HL-60 (cell line): Measurements from ENCODE around the gene NFATC4.

Experiments
- CTCF ChIP-seq: IDR thresholded peaks from one replicate; pipeline ENCODE4 v1.5.1; 2011; ENCODE audit warnings: low read length, control low read depth, inconsistent platforms; ENCODE audit not compliant: insufficient read depth
- GABPA ChIP-seq: IDR thresholded peaks from 2 replicates; pipeline ENCODE4 v1.6.1; 2012; ENCODE audit warnings: low read depth
- POLR2AphosphoS5 ChIP-seq: IDR thresholded peaks from 2 replicates; pipeline ENCODE4 v1.6.1; 2012; ENCODE audit warnings: low read depth
- REST ChIP-seq: IDR thresholded peaks from 2 replicates; pipeline ENCODE4 v1.6.1; 2012; ENCODE audit warnings: low read depth; ENCODE audit not compliant: insufficient replicate concordance
- SPI1 ChIP-seq: IDR thresholded peaks from 2 replicates; pipeline ENCODE4 v1.6.1; 2012; ENCODE audit warnings: low read depth, mild to moderate bottlenecking, borderline replicate concordance

- TF ChIP-seq CTCF (no peak), POLR2AphosphoS5 (no peak), SPI1 (no peak), REST (no peak), GABPA (no peak)
These were observed 19.8 kb upstream of the NFATC4 start for GRCh38 chr14:24348186-24348585.
